ENCODE data around the gene IL23R. TPM values are rescaled to one million over a fixed set of nuclear protein-coding genes. Genes with fewer than 3 reads are reported as not detected.
"Not testable (repeated sequence)": the region's sequence is repeated elsewhere in the genome, so short reads cannot be mapped to it uniquely, and the experiment has no call there.

IL23R gene
- total RNA-seq, 1 experiment from 2014 or later = not detected

DNA sequence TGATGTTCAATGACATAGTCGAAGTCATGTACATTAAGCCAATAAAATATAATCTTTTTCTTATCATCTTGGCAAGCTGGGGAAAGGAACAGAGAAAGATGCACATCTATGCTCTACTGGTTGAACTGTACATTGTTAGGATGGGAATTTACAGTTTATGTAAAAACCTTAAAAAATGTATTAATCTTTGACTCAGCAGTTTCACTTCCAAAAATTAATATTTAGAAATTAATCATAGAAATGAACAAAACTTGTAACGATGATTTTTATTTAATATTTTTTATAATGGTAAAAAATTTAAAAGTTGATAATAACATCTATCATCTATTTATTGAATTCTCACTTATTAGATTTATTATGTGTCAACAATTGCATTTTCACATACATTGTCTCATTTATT, 25.8 kb upstream of the IL23R start:
- Histone ChIP-seq H3K9ac (ENCODE audit: low read length) (no peak overlapping the region), H3K27ac (ENCODE audit: low read depth, low read length) (no peak overlapping the region), H3K4me3 (replicated peaks in 1 of 2; ENCODE audit: low read depth in 1 of 2, low read length in 2 of 2) (no peak overlapping the region), H3K4me2 (ENCODE audit: low read length) (no peak overlapping the region), H4K20me1 (ENCODE audit: insufficient read depth) (no peaks in the 10 kb centered on the region; the same call in 1 of the 2 replicates), H3K36me3 (ENCODE audit: control insufficient read depth in 1 of 2, insufficient read depth in 2 of 2, low read length in 2 of 2) (no peaks in the 10 kb centered on the region), H3K79me2 (ENCODE audit: insufficient read depth, low read length) (no peaks in the 10 kb centered on the region), H3K9me3 (ENCODE audit: control insufficient read depth in 1 of 2, insufficient read depth in 1 of 2, low read depth in 1 of 2, low read length in 2 of 2) (no peaks in the 10 kb centered on the region), H2AFZ (ENCODE audit: low read depth, low read length, poor library complexity, severe bottlenecking) (no peak overlapping the region), H3K27me3 (ENCODE audit: insufficient read depth, low read length) (no peaks in the 10 kb centered on the region), H3K9me2 (ENCODE audit: insufficient read depth) (no peaks in the 10 kb centered on the region), H3K4me1 (ENCODE audit: control insufficient read depth in 1 of 2, insufficient read depth in 2 of 2, low read length in 2 of 2) (no peaks in the 10 kb centered on the region)
- ATAC-seq (no peak), DNase-seq (ENCODE audit: low read depth, low spot score) (no peak)
- intact Hi-C loops (cut with micrococcal nuclease) = no loop called here
- ChIA-PET POLR2A (no interaction called here), CTCF (interaction anchor here (2.2 kb wide), 1 partner anchor 9 kb away, joined by 6 read pairs; no protein-coding TSS in a partner anchor), RAD21 (ENCODE audit: low non-redundant PET in 1 of 2, low total read pairs in 2 of 2, uncharacterized antibody in 2 of 2, unreplicated experiment in 2 of 2) (no interaction called here)
- BruUV-seq (replicated peaks) = no TSS peak
- TF ChIP-seq, protein P1, sequence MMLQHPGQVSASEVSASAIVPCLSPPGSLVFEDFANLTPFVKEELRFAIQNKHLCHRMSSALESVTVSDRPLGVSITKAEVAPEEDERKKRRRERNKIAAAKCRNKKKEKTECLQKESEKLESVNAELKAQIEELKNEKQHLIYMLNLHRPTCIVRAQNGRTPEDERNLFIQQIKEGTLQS (IDR thresholded peaks at IDR 0.05) = no peak
- TF ChIP-seq JUND (IDR thresholded peaks at IDR 0.05) (no peak), TCF7L2 (IDR thresholded peaks at IDR 0.05; ENCODE audit: borderline replicate concordance, extremely low read depth, insufficient read depth, insufficient read length) (no peak), ZFX (IDR thresholded peaks at IDR 0.05) (no peak)

DNA sequence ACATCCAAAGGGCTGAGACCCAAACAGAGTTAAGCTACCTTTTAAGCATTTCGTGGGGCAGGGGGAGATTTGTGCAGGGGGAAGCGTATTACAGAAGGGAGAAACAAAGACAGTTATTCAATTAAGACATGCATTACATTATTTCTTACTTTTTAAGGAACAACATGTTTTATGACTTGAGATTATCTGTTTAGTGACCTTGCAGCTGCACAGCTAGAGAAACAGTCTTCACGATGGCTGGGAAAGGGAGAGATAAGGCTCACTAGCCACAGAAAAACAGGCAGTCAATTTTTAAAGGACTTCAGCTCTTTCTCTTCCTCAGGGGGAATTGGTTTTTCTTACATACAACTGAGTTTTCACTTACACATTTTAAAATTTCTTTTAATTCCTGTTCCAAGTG, 24.4 kb upstream of the IL23R start:
- H4K20me1 ChIP-seq (ENCODE audit: insufficient read depth); H3K27ac ChIP-seq (ENCODE audit: low read depth, low read length); ATAC-seq; H3K27me3 ChIP-seq (ENCODE audit: insufficient read depth, low read length); H3K36me3 ChIP-seq (ENCODE audit: control insufficient read depth in 1 of 2, insufficient read depth in 2 of 2, low read length in 2 of 2); DNase-seq (ENCODE audit: low read depth, low spot score); H3K9me2 ChIP-seq (ENCODE audit: insufficient read depth); H3K4me1 ChIP-seq (ENCODE audit: control insufficient read depth in 1 of 2, insufficient read depth in 2 of 2, low read length in 2 of 2); BruUV-seq (replicated peaks); H3K4me2 ChIP-seq (ENCODE audit: low read length); POLR2A ChIA-PET; RAD21 ChIA-PET (ENCODE audit: low non-redundant PET in 1 of 2, low total read pairs in 2 of 2, uncharacterized antibody in 2 of 2, unreplicated experiment in 2 of 2); H3K4me3 ChIP-seq (replicated peaks in 1 of 2; ENCODE audit: low read depth in 1 of 2, low read length in 2 of 2); H2AFZ ChIP-seq (ENCODE audit: low read depth, low read length, poor library complexity, severe bottlenecking); H3K9ac ChIP-seq (ENCODE audit: low read length); H3K79me2 ChIP-seq (ENCODE audit: insufficient read depth, low read length); H3K9me3 ChIP-seq (ENCODE audit: control insufficient read depth in 1 of 2, insufficient read depth in 1 of 2, low read depth in 1 of 2, low read length in 2 of 2); intact Hi-C loops (cut with micrococcal nuclease): not testable (repeated sequence)
- CTCF ChIA-PET = interaction anchor here (0.7 to 1.2 kb wide), 2 partner anchors 15 to 144 kb away, joined by 3 read pairs; no protein-coding TSS in a partner anchor

All from HCT116 (cell line).